ENCODE measurements around the gene QSOX1. TPM values are rescaled to one million over a fixed set of nuclear protein-coding genes. Genes with fewer than 3 reads are reported as not detected.
A peak's percentile ranks its signal among the peaks of the same experiment; 100 is the strongest.

Gene QSOX1
- total RNA-seq, 1 donor, result 128 TPM

DNA sequence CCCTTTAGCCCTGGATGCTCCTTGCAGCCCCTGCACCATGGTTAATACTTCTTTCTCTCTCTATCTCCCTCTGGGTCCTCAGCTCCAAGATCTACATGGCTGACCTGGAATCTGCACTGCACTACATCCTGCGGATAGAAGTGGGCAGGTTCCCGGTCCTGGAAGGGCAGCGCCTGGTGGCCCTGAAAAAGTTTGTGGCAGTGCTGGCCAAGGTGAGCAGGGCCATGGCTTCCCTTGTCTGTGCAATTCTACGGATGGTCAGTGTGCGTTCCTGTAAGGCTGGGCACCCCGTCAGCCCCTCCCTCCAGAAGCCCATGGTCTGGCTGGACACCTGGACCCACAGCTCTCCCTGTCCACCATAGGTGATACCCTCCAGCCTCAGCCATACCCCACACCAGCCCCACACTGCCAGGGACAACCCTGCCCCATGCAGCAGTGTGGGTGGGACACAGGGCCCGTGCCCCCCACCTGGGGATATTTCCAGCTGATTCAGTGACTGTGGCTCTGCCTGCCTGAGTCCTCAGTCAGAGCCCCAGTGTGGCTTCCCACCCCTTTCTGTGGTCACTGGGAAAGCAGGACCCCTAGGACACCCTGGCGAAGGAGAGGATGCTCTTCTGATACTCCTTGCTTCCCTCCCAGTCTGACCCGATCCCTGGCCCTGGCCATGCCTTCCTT is 31.4 kb downstream of the QSOX1 start:
- H3K4me3 ChIP-seq (ENCODE audit: low read depth, low read length), result no peak overlapping the region
- TF ChIP-seq, protein P1, sequence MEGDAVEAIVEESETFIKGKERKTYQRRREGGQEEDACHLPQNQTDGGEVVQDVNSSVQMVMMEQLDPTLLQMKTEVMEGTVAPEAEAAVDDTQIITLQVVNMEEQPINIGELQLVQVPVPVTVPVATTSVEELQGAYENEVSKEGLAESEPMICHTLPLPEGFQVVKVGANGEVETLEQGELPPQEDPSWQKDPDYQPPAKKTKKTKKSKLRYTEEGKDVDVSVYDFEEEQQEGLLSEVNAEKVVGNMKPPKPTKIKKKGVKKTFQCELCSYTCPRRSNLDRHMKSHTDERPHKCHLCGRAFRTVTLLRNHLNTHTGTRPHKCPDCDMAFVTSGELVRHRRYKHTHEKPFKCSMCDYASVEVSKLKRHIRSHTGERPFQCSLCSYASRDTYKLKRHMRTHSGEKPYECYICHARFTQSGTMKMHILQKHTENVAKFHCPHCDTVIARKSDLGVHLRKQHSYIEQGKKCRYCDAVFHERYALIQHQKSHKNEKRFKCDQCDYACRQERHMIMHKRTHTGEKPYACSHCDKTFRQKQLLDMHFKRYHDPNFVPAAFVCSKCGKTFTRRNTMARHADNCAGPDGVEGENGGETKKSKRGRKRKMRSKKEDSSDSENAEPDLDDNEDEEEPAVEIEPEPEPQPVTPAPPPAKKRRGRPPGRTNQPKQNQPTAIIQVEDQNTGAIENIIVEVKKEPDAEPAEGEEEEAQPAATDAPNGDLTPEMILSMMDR (IDR thresholded peaks at IDR 0.05; ENCODE audit: insufficient read depth, low read depth, low read length), result no peak
- no peak for DNase-seq (ENCODE audit: low read depth)

DNA sequence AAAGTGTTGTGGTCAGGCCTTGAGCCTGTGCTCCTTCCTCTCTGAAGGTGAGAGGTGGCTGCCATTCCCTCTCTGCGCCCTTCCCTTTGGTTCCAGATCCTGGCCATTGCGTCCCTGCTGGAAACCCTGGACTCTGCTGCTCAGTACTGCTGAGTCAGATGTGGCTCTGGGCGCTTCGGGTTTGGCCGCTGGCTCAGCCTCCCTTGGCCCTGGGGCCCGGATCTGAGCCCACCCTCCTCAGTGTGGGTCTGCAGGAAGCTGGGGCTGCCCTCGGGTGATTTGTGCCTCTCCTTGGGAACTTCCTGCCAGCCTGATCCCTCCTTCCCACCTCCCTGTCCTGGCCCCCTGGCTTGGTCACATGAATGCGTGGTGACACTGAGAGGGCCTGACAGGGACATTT is 32.2 kb downstream of the QSOX1 start:
- no peak overlapping the region for H3K4me3 ChIP-seq (ENCODE audit: low read depth, low read length)
- TF ChIP-seq, protein P1 (IDR thresholded peaks at IDR 0.05; ENCODE audit: insufficient read depth, low read depth, low read length), result no peak
- no peak for DNase-seq (ENCODE audit: low read depth)

DNA sequence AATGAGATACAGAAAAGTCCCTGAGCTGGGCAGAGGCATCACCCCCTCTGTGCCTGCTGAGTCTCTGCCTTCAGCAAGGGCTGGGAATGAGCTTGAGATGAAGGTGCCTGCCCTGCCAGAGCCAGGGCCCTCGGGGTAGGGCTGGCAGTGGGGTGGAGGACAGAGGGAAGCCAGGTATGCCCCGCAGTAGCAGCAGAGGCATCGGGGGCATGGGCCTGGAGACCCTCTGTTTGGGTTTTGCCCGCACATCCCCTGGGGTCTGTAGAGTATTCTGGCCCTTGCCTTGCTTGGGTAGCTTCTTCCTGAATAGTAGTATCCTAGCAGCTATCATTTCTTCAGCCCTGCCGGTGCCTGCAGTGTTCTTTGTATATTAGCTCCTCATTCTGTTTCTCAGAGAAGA is 33.0 kb downstream of the QSOX1 start:
- DNase-seq (ENCODE audit: low read depth), result no peak
- TF ChIP-seq, protein P1 (IDR thresholded peaks at IDR 0.05; ENCODE audit: insufficient read depth, low read depth, low read length), result no peak
- no peak overlapping the region for H3K4me3 ChIP-seq (ENCODE audit: low read depth, low read length)

DNA sequence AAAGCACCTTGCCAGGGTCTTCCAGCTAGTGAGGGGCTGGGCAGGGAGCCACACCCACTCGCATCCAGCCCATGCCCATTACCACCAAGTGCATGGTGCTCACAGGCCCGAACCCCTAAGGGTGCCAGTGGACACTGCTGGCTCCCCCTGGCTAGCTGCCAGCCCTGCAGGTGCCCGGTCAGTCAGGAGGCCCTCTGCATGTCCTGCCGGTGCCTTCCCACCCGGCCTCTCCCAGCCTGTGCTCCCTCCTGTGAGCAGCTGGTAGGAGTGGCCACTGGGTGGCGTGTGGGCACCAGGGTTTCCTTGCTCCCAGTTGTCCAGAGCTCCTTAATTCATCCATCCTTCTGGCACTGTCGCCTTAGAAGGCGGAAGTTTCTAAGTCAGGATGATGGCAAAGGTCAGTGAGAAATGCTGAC is 33.4 kb downstream of the QSOX1 start:
- peak; percentile 53 for DNase-seq (ENCODE audit: low read depth)
- TF ChIP-seq, protein P1 (IDR thresholded peaks at IDR 0.05; ENCODE audit: insufficient read depth, low read depth, low read length), result peak; percentile 79

DNA sequence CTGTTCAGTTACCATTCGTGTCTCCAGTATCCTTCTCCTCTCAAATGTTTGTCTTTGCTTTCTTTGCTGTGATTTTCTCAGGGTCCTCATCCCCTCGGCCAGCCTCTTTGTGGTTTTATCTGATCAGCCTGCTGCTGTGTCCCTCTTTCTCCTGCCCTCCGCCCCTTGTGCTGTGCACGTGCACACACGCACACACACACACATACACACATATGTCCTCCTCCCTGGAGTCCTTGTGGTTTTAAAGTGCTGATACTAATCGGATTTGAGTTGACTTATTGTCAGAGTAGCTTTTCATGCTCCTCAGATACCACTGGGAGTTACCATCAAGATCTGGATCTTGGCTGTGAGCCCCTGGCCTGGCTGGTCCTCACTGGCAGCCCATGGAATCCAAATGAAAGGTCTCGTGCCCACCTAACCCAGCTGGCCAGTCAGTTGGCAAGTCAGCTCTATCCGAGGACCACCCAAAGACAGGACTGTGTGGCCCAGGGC is 34.1 kb downstream of the QSOX1 start:
- TF ChIP-seq, protein P1 (IDR thresholded peaks at IDR 0.05; ENCODE audit: insufficient read depth, low read depth, low read length), result no peak
- H3K4me3 ChIP-seq (ENCODE audit: low read depth, low read length), result no peak overlapping the region
- DNase-seq (ENCODE audit: low read depth), result no peak

More for the DNA sequence above, 33.4 kb downstream of the QSOX1 start:
- H3K4me3 ChIP-seq (ENCODE audit: low read depth, low read length), result no peak overlapping the region

DNA sequence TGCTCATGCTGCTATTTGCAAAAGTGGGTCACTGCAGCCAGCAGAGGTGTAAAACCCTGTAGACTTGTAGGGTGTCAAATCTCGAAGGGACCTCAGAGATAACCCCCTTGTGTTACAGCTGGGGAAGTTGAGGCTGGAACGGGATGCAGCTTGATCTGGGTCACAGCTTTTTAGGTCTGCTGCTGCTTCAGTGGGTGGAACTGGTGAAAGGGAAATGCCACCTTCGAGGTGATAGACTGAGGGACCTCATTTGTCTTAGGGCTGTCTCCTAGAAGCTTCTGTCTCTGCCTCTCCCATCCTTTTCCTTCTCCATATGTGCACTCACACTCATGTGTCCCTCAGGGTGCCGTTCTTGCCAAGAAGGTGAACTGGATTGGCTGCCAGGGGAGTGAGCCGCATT is 35.4 kb downstream of the QSOX1 start:
- DNase-seq (ENCODE audit: low read depth), result no peak
- H3K4me3 ChIP-seq (ENCODE audit: low read depth, low read length), result no peak overlapping the region
- TF ChIP-seq, protein P1 (IDR thresholded peaks at IDR 0.05; ENCODE audit: insufficient read depth, low read depth, low read length), result no peak

DNA sequence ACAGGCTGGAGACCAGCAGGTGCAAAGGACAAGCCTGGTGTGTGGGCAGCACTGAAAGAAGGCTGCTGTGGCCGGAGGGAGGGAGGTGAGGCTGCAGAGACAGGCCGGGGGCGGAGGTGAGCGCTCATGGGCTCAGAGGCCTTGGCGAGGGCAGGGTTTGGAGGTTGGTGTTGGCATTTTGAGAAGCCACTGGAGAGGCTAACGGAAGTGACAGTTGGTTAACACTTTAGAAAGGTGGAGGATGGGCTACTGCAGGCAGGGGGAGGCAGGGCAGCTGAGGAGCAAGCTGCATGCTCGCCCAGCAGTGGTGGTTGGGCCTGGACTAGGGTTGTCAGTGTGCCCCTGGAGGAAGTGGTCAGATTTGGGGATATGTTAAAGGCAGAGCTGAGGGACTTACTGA is 37.5 kb downstream of the QSOX1 start:
- H3K4me3 ChIP-seq (ENCODE audit: low read depth, low read length), result no peak overlapping the region
- no peak for DNase-seq (ENCODE audit: low read depth)
- TF ChIP-seq, protein P1 (IDR thresholded peaks at IDR 0.05; ENCODE audit: insufficient read depth, low read depth, low read length), result no peak

All from fibroblast of villous mesenchyme (primary cell).